Ovary (tissue), 3 donors: ENCODE measurements around the gene MEMO1.
"Not testable (repeated sequence)": the region's sequence is repeated elsewhere in the genome, so short reads cannot be mapped to it uniquely, and the experiment has no call there.

Experiments
- CTCF ChIP-seq, 3 donors: fragments of 450-650 bp in 2 of 3; fragments of 200-600 bp in 1 of 3; IDR thresholded peaks; one replicate each; pipeline versions ENCODE4 v1.5.1 to v1.8.0; 2016 to 2022; ENCODE audit warnings: antibody characterized with exemption in 3 of 3, mild to moderate bottlenecking in 1 of 3
- EP300 ChIP-seq: sonication (generic); formaldehyde crosslinking; IDR thresholded peaks from one replicate; pipeline ENCODE4 v1.6.1; 2017; ENCODE audit warnings: antibody characterized with exemption
- POLR2A ChIP-seq: fragments of 450-650 bp; IDR thresholded peaks from one replicate; pipeline ENCODE4 v1.6.1; 2017; ENCODE audit warnings: antibody characterized with exemption, mild to moderate bottlenecking, moderate library complexity
- donor health status: DM: no; HTN: no; CAD: no.

DNA sequence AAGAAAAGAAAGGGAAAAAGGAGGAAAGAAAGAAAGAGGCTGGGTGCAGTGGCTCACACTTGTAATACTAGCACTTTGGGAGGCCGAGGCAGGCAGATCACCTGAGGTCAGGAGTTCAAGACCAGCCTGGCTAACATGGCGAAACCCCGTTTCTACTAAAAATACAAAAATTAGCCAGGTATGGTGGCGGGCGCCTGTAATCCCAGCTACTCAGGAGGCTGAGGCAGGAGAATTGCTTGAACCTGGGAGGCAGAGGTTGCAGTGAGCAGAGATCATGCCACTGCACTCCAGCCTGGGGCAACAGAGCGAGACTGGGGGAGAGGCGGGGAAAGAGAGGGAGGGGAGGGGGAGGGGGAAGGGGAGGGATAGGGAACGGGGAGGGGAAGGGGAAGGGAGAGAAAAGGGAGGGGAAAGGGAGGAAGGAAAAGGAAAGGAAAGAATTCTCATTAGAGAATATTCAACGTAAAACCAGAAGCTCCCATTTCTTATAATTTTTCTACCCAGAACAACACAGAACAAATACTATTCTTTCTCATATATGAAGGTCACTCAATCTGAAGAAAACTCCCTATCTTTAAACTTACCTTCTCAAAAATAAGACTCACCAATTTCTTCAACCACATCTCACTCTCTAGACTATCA, 147.7 kb downstream of the MEMO1 start:
- TF ChIP-seq POLR2A; CTCF (IDR thresholded peaks at IDR 0.05); EP300: not testable (repeated sequence)
